Measurements from ENCODE around the gene ZMIZ1.

Gene ZMIZ1

GRCh38 chr10:79088176-79088575 is 19.4 kb downstream of the ZMIZ1 start:
- TF ChIP-seq SIN3A (IDR thresholded peaks at IDR 0.05; ENCODE audit: borderline replicate concordance, insufficient read depth, low read length) (no peak), FOXP2 (optimal IDR thresholded peaks at IDR 0.05; ENCODE audit: borderline replicate concordance, extremely low read depth, extremely low read length, insufficient read depth) (no peak), POLR2AphosphoS5 (IDR thresholded peaks at IDR 0.05; ENCODE audit: low read depth, low read length) (no peak), TAF1 (IDR thresholded peaks at IDR 0.05; ENCODE audit: borderline replicate concordance, insufficient read depth, low read length) (no peak)
- TF ChIP-seq, protein P1, sequence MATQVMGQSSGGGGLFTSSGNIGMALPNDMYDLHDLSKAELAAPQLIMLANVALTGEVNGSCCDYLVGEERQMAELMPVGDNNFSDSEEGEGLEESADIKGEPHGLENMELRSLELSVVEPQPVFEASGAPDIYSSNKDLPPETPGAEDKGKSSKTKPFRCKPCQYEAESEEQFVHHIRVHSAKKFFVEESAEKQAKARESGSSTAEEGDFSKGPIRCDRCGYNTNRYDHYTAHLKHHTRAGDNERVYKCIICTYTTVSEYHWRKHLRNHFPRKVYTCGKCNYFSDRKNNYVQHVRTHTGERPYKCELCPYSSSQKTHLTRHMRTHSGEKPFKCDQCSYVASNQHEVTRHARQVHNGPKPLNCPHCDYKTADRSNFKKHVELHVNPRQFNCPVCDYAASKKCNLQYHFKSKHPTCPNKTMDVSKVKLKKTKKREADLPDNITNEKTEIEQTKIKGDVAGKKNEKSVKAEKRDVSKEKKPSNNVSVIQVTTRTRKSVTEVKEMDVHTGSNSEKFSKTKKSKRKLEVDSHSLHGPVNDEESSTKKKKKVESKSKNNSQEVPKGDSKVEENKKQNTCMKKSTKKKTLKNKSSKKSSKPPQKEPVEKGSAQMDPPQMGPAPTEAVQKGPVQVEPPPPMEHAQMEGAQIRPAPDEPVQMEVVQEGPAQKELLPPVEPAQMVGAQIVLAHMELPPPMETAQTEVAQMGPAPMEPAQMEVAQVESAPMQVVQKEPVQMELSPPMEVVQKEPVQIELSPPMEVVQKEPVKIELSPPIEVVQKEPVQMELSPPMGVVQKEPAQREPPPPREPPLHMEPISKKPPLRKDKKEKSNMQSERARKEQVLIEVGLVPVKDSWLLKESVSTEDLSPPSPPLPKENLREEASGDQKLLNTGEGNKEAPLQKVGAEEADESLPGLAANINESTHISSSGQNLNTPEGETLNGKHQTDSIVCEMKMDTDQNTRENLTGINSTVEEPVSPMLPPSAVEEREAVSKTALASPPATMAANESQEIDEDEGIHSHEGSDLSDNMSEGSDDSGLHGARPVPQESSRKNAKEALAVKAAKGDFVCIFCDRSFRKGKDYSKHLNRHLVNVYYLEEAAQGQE (IDR thresholded peaks at IDR 0.05; ENCODE audit: insufficient read depth in 1 of 2, low read depth in 2 of 2, low read length in 2 of 2): no peak

GRCh38 chr10:79088613-79089355 is 20.0 kb downstream of the ZMIZ1 start:
- TF ChIP-seq POLR2AphosphoS5 (IDR thresholded peaks at IDR 0.05; ENCODE audit: low read depth, low read length) (no peak), FOXP2 (optimal IDR thresholded peaks at IDR 0.05; ENCODE audit: borderline replicate concordance, extremely low read depth, extremely low read length, insufficient read depth) (no peak), TAF1 (IDR thresholded peaks at IDR 0.05; ENCODE audit: borderline replicate concordance, insufficient read depth, low read length) (no peak), SIN3A (IDR thresholded peaks at IDR 0.05; ENCODE audit: borderline replicate concordance, insufficient read depth, low read length) (no peak)
- TF ChIP-seq, protein P1 (IDR thresholded peaks at IDR 0.05; ENCODE audit: insufficient read depth in 1 of 2, low read depth in 2 of 2, low read length in 2 of 2): no peak

GRCh38 chr10:79089632-79090031 is 20.9 kb downstream of the ZMIZ1 start:
- no peak for TF ChIP-seq TAF1 (IDR thresholded peaks at IDR 0.05; ENCODE audit: borderline replicate concordance, insufficient read depth, low read length)
- TF ChIP-seq, protein P1 (IDR thresholded peaks at IDR 0.05; ENCODE audit: insufficient read depth in 1 of 2, low read depth in 2 of 2, low read length in 2 of 2): no peak
- no peak for TF ChIP-seq POLR2AphosphoS5 (IDR thresholded peaks at IDR 0.05; ENCODE audit: low read depth, low read length)
- no peak for TF ChIP-seq FOXP2 (optimal IDR thresholded peaks at IDR 0.05; ENCODE audit: borderline replicate concordance, extremely low read depth, extremely low read length, insufficient read depth)
- TF ChIP-seq SIN3A (IDR thresholded peaks at IDR 0.05; ENCODE audit: borderline replicate concordance, insufficient read depth, low read length): no peak

GRCh38 chr10:79090134-79090803 is 21.5 kb downstream of the ZMIZ1 start:
- TF ChIP-seq FOXP2 (optimal IDR thresholded peaks at IDR 0.05; ENCODE audit: borderline replicate concordance, extremely low read depth, extremely low read length, insufficient read depth) (no peak), TAF1 (IDR thresholded peaks at IDR 0.05; ENCODE audit: borderline replicate concordance, insufficient read depth, low read length) (no peak), SIN3A (IDR thresholded peaks at IDR 0.05; ENCODE audit: borderline replicate concordance, insufficient read depth, low read length) (no peak), POLR2AphosphoS5 (IDR thresholded peaks at IDR 0.05; ENCODE audit: low read depth, low read length) (no peak)
- TF ChIP-seq, protein P1 (IDR thresholded peaks at IDR 0.05; ENCODE audit: insufficient read depth in 1 of 2, low read depth in 2 of 2, low read length in 2 of 2): no peak
